SU-DHL-6 (cell line): ENCODE measurements around the gene SLC47A2.

ENCODE experiments used
- CTCF ChIP-seq: fragments of 200-600 bp; sonication (generic); IDR thresholded peaks from one replicate; pipeline ENCODE4 v1.5.1; 2017; ENCODE audit warnings: antibody characterized with exemption, mild to moderate bottlenecking, low read length, moderate library complexity; ENCODE audit not compliant: insufficient read depth, poor library complexity, severe bottlenecking
- EZH2phosphoT487 ChIP-seq: fragments of 200-600 bp; sonication (generic), shearing (Covaris generic); conservative IDR thresholded peaks from 2 replicates; pipeline ENCODE4 v1.6.1; 2018; ENCODE audit warnings: mild to moderate bottlenecking, antibody characterized with exemption, low read length, moderate library complexity, mixed read lengths

GRCh38 chr17:19727501-19728078 lies 11.2 kb upstream of the SLC47A2 start:
- TF ChIP-seq CTCF (no peak), EZH2phosphoT487 (no peak)
